Transverse colon (tissue), 4 donors: ENCODE measurements around the gene TPD52L2. TPM values are rescaled to one million over a fixed set of nuclear protein-coding genes. Genes with fewer than 3 reads are reported as not detected.

Experiments
- DNase-seq: peaks from one replicate; pipeline ENCODE4 v3.0.0-alpha.2; 2019
- H3K27ac ChIP-seq, 4 donors: fragments of 200-600 bp; sonication (generic); 2 replicates each; pipeline ENCODE4 v1.5.1; 2016 to 2018; ENCODE audit warnings: inconsistent platforms in 4 of 4
- H3K27me3 ChIP-seq: fragments of 200-600 bp; sonication (generic); 2 replicates; pipeline ENCODE4 v1.5.1; 2017; ENCODE audit warnings: inconsistent platforms
- H3K36me3 ChIP-seq, 4 donors: fragments of 200-600 bp; sonication (generic); 2 replicates each; pipeline ENCODE4 v1.5.1; 2017 to 2019; ENCODE audit warnings: inconsistent platforms in 4 of 4
- H3K4me1 ChIP-seq, 4 donors: fragments of 200-600 bp; sonication (generic); 2 replicates each; pipeline ENCODE4 v1.5.1; 2017 to 2020; ENCODE audit warnings: inconsistent platforms in 4 of 4
- H3K4me3 ChIP-seq, 4 donors: fragments of 200-600 bp; sonication (generic); 1 replicate in 1 of 4; 2 replicates in 3 of 4; pipeline versions ENCODE4 v1.5.1 to v1.6.1; 2017 to 2019; ENCODE audit warnings: inconsistent platforms in 4 of 4
- H3K9me3 ChIP-seq, 2 donors: fragments of 200-600 bp; sonication (generic); 2 replicates each; pipeline ENCODE4 v1.5.1; 2017 to 2019; ENCODE audit warnings: inconsistent platforms in 2 of 2
- EP300 ChIP-seq: sonication (generic); formaldehyde crosslinking; IDR thresholded peaks from one replicate; pipeline ENCODE4 v1.6.1; 2017; ENCODE audit warnings: antibody characterized with exemption, low read depth
- POLR2A ChIP-seq: fragments of 450-650 bp; IDR thresholded peaks from one replicate; pipeline ENCODE4 v1.6.1; 2016; ENCODE audit warnings: antibody characterized with exemption, mild to moderate bottlenecking, moderate library complexity
- POLR2AphosphoS5 ChIP-seq, 3 donors: sonication (generic); formaldehyde crosslinking; IDR thresholded peaks; one replicate each; pipeline ENCODE4 v1.6.1; 2016; ENCODE audit warnings: antibody characterized with exemption in 3 of 3
- WGBS, 2 donors: methylation state at CpG; one replicate each; pipeline ENCODE4 v1.1.5; 2018; ENCODE audit warnings: low coverage in 1 of 2; 5-methylcytosine and 5-hydroxymethylcytosine counted together
- in situ Hi-C, 4 donors: fragments of 200-750 bp; cut with MboI; loops; one replicate each; pipeline versions ENCODE4 v1.15.0 to v1.15.1; 2017; ENCODE audit warnings: low sequenced_read_pairs in 3 of 4, low pct_ligation_motif_present in 1 of 4, low pct_unique_long_range_greater_than_20kb in 1 of 4
- intact Hi-C: fragments of 100-400 bp; cut with DNase I; formaldehyde crosslinking; loops from one replicate; pipeline ENCODE4 v1.15.1; 2023; ENCODE audit warnings: low total_unique reads
- total RNA-seq, 4 donors: library from RNA; depleted of rRNA; stranded (reverse); fragments of >200 nt; gene quantifications; one replicate each; pipeline ENCODE4 v1.1.0, GENCODE V29; 2016
- TF ChIP-seq, protein P1 (sequence below), 5 experiments: fragments of 200-600 bp in 3 of 5; fragments of 450-650 bp in 2 of 5; sonication (generic) in 3 of 5; IDR thresholded peaks; 1 replicate in 2 of 5; 2 replicates in 3 of 5; pipeline ENCODE4 v1.5.1; 2016 to 2017; ENCODE audit warnings: antibody characterized with exemption in 5 of 5, inconsistent platforms in 3 of 5, mild to moderate bottlenecking in 2 of 5, moderate library complexity in 1 of 5

Gene TPD52L2
- total RNA-seq, 4 donors from 2014 or later = 40.8 to 67.0 (median 62.6) TPM

DNA sequence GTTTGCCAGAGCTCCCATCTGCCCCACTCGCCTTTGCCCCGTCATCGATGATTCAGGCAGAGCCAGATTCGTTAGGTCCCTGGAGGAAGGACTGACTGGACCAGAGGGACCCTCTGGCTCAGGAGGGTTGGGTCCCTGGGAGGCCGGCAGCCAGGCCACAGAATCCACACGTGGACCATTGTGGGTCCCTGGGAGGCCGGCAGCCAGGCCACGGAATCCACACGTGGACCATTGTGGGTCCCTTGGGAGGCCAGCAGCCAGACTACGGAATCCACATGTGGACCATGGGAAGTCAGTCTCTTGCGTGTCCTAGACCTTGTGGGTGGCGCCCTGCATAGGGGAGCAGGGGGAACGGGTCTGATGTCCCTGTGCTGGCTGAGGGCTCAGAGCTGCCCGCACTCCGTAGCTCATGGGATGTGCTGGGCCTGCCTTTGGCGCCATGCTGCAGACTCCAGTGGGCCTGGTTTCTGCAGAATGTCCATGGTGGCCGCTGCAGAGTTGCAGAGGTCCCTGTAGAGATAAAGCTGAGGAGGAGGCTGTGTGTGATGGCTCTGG lies 67.6 kb downstream of the TPD52L2 start:
- DNase-seq = no peak
- TF ChIP-seq, protein P1, sequence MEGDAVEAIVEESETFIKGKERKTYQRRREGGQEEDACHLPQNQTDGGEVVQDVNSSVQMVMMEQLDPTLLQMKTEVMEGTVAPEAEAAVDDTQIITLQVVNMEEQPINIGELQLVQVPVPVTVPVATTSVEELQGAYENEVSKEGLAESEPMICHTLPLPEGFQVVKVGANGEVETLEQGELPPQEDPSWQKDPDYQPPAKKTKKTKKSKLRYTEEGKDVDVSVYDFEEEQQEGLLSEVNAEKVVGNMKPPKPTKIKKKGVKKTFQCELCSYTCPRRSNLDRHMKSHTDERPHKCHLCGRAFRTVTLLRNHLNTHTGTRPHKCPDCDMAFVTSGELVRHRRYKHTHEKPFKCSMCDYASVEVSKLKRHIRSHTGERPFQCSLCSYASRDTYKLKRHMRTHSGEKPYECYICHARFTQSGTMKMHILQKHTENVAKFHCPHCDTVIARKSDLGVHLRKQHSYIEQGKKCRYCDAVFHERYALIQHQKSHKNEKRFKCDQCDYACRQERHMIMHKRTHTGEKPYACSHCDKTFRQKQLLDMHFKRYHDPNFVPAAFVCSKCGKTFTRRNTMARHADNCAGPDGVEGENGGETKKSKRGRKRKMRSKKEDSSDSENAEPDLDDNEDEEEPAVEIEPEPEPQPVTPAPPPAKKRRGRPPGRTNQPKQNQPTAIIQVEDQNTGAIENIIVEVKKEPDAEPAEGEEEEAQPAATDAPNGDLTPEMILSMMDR (IDR thresholded peaks at IDR 0.05) = no peak
- TF ChIP-seq POLR2A (no peak), POLR2AphosphoS5 (IDR thresholded peaks at IDR 0.05) (no peak), EP300 (no peak)
- H3K4me1 ChIP-seq = peaks cover 0 to 5% (median 2%) of the 10 kb centered on the region in 4 donors
- H3K9me3 ChIP-seq = no peaks in the 10 kb centered on the region
- in situ Hi-C loops (no loop called here), intact Hi-C loops (no loop called here)
- peaks cover 0 to 43% (median 19%) of the 10 kb centered on the region in 4 donors for H3K36me3 ChIP-seq
- H3K4me3 ChIP-seq = no peak overlapping the region
- no peaks in the 10 kb centered on the region for H3K27me3 ChIP-seq
- WGBS, 2 donors = 95% methylated on average over 17 of the region's 17 CpGs; no CpG with 5 or more reads in 1 of the 2 donors
- no peak overlapping the region for H3K27ac ChIP-seq

DNA sequence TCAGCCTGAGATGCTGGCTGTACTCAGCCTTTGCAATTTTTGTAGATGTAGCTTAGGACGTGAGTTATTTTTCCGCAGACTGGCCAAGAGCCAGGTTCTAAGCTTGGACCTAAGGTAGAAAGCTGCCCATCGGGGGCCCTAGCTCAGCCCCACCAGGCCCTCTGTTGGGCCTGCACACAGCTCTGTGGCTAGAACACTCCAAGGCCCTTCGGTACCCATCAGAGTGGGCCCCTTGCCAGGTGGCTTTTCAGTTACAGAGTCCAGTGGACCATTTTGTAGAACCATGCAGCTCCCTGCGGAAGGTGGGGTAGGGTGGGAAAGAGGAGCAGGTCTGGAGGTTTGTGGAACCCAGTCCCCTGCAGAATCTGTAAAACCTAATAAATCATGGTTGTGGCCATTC lies 68.6 kb downstream of the TPD52L2 start:
- intact Hi-C loops (no loop called here), in situ Hi-C loops (no loop called here)
- no peaks in the 10 kb centered on the region for H3K9me3 ChIP-seq
- peaks cover 0 to 5% (median 2%) of the 10 kb centered on the region in 4 donors for H3K4me1 ChIP-seq
- no peaks in the 10 kb centered on the region for H3K27me3 ChIP-seq
- no peak overlapping the region for H3K27ac ChIP-seq
- no peak for DNase-seq
- no peak overlapping the region for H3K4me3 ChIP-seq
- 90% methylated on average over 5 of the region's 5 CpGs; no CpG with 5 or more reads in 1 of the 2 donors for WGBS, 2 donors
- peaks cover 0 to 34% (median 16%) of the 10 kb centered on the region in 4 donors for H3K36me3 ChIP-seq
- TF ChIP-seq, protein P1 (IDR thresholded peaks at IDR 0.05) = no peak
- TF ChIP-seq EP300 (no peak), POLR2A (no peak), POLR2AphosphoS5 (IDR thresholded peaks at IDR 0.05) (no peak)

DNA sequence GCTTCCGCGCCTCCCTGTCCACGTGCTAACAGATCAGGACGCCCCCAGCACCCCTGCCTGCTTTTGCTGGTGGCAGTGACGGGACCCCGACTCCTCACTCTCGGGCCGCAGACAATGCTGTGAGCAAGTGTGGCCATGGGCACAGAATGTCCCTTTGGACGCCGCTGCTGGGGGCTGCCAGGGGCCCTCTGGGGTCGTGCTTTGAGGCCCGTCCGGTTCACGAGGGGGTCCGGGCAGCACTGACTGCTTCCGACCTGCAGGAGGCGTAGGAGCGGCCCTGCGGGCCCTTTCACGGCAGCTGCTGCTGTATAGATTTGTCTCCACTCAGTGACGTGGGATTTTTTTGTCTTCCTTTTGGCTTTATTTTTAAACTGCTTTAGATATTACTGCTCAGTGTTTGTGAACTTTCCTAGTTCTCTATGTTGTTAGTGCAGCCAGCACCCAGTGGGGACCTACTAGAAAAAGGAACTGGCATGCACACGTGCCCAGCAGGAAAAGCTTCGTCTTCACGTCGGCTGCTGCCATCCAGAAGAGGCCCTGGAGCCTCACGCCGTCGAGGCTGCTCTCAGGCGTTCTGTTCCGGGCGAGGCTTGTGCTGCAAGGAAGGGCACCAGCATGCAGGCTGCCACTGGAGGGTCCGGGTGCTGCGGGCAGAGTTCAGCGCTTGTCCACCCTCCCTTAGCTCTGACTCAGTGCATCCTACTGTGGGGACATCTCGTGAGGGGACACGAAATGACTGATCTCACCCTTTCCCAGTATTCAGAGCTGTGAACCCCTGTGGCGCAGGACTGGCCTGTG lies 69.4 kb downstream of the TPD52L2 start:
- intact Hi-C loops (no loop called here), in situ Hi-C loops (no loop called here)
- 84 to 100% methylated on average over 3 to 37 of the region's 37 CpGs for WGBS, 2 donors
- Histone ChIP-seq H3K4me1 (peaks cover 0 to 5% (median 2%) of the 10 kb centered on the region in 4 donors), H3K27ac (no peak overlapping the region), H3K36me3 (peaks cover 0 to 25% (median 9%) of the 10 kb centered on the region in 4 donors), H3K27me3 (no peaks in the 10 kb centered on the region), H3K9me3 (no peaks in the 10 kb centered on the region), H3K4me3 (no peak overlapping the region)
- no peak for DNase-seq
- TF ChIP-seq POLR2A = no peak
- TF ChIP-seq, protein P1 (IDR thresholded peaks at IDR 0.05) = peak in 2 of 5 experiments; percentile 16 to 24

DNA sequence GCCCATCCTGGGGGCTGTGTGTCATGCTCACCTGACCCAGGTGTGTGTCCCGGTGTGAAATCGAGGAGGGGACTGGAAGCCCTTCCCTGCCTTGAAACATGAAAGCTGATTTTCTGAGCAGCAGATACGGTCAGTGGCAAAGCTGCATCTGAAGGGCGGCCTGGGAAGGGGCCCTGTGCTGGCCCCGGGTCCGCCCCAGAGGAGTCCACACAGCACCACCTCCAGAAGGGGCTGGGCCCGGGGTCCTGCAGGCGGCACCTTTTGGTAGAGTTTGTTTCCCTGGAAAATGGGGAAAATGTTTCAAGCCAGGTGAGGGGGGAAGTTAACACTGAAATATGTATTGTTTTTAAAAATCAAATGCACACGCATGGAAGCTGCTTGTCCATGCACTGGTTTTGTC lies 70.4 kb downstream of the TPD52L2 start:
- Histone ChIP-seq H3K9me3 (no peaks in the 10 kb centered on the region), H3K36me3 (peaks cover 0 to 22% (median 6%) of the 10 kb centered on the region in 4 donors), H3K27ac (no peak overlapping the region), H3K27me3 (no peaks in the 10 kb centered on the region), H3K4me1 (peaks cover 0 to 5% (median 2%) of the 10 kb centered on the region in 4 donors), H3K4me3 (no peak overlapping the region)
- TF ChIP-seq, protein P1 (IDR thresholded peaks at IDR 0.05) = no peak
- no peak for TF ChIP-seq POLR2A
- WGBS, 2 donors = 91% methylated on average over 9 of the region's 9 CpGs; no CpG with 5 or more reads in 1 of the 2 donors
- intact Hi-C loops (no loop called here), in situ Hi-C loops (no loop called here)
- no peak for DNase-seq
